Measurements from ENCODE around the gene TSSK2.

The TSSK2 gene

DNA sequence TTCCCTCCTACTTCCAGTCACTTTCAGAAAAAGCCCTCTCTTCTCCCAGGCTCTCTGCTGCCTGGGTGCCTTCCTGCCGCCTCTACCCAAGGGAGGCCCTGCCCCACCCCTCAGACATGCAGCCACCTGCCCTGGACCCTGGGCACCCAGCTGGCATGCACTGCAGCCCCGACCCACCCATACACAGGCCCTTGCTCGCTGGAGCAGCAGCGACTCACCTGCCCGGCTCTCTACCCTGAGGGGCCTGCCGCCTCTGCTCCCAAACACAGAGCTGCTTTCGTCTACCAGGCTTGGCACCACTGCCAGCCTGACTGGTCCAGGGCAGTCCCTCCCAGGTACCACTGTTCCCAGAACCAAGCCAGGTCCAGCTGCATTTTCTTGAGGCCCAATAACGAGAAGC, 1.2 kb upstream of the TSSK2 start:
- TF ChIP-seq EZH2 (IDR thresholded peaks at IDR 0.05) (no peak), POLR2AphosphoS5 (IDR thresholded peaks at IDR 0.05; ENCODE audit: borderline replicate concordance, low read depth, low read length) (no peak), FOXP2 (optimal IDR thresholded peaks at IDR 0.05; ENCODE audit: control extremely low read depth, extremely low read length, insufficient read depth) (no peak)
- Histone ChIP-seq H3K9ac (ENCODE audit: insufficient read length) (no peak overlapping the region), H3K4me3 (no peak overlapping the region), H3K36me3 (ENCODE audit: insufficient read depth, low read length) (peaks cover 8% of the 10 kb centered on the region; the same call in 1 of the 2 replicates), H3K9me3 (ENCODE audit: low read depth, low read length) (no peaks in the 10 kb centered on the region), H3K27ac (no peak overlapping the region)
- no peak for DNase-seq (ENCODE audit: low read depth, low spot score)

DNA sequence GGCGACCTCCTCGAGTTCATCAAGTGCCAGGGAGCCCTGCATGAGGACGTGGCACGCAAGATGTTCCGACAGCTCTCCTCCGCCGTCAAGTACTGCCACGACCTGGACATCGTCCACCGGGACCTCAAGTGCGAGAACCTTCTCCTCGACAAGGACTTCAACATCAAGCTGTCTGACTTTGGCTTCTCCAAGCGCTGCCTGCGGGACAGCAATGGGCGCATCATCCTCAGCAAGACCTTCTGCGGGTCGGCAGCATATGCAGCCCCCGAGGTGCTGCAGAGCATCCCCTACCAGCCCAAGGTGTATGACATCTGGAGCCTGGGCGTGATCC, 542 bp downstream of the TSSK2 start:
- Histone ChIP-seq H3K4me3 (no peak overlapping the region), H3K9me3 (ENCODE audit: low read depth, low read length) (no peaks in the 10 kb centered on the region), H3K36me3 (ENCODE audit: insufficient read depth, low read length) (peaks cover 11% of the 10 kb centered on the region; the same call in 1 of the 2 replicates), H3K27ac (no peak overlapping the region), H3K9ac (ENCODE audit: insufficient read length) (no peak overlapping the region)
- TF ChIP-seq EZH2 (IDR thresholded peaks at IDR 0.05) (no peak), POLR2AphosphoS5 (IDR thresholded peaks at IDR 0.05; ENCODE audit: borderline replicate concordance, low read depth, low read length) (no peak), FOXP2 (optimal IDR thresholded peaks at IDR 0.05; ENCODE audit: control extremely low read depth, extremely low read length, insufficient read depth) (no peak)
- no peak for DNase-seq (ENCODE audit: low read depth, low spot score)

- DNase-seq (ENCODE audit: low read depth, low spot score) = no peak
- Histone ChIP-seq H3K9ac (ENCODE audit: insufficient read length) (no peak overlapping the region), H3K36me3 (ENCODE audit: insufficient read depth, low read length) (peaks cover 16% of the 10 kb centered on the region; the same call in 1 of the 2 replicates), H3K9me3 (ENCODE audit: low read depth, low read length) (no peaks in the 10 kb centered on the region), H3K4me3 (no peak overlapping the region), H3K27ac (no peak overlapping the region)
- TF ChIP-seq FOXP2 (optimal IDR thresholded peaks at IDR 0.05; ENCODE audit: control extremely low read depth, extremely low read length, insufficient read depth) (no peak), EZH2 (IDR thresholded peaks at IDR 0.05) (no peak), POLR2AphosphoS5 (IDR thresholded peaks at IDR 0.05; ENCODE audit: borderline replicate concordance, low read depth, low read length) (no peak)
Observed at GRCh38 chr22:19132153-19132552, 1.0 kb downstream of the TSSK2 start.

GRCh38 chr22:19132693-19133400, 1.7 kb downstream of the TSSK2 start:
- TF ChIP-seq POLR2AphosphoS5 (IDR thresholded peaks at IDR 0.05; ENCODE audit: borderline replicate concordance, low read depth, low read length) (no peak), EZH2 (IDR thresholded peaks at IDR 0.05) (no peak), FOXP2 (optimal IDR thresholded peaks at IDR 0.05; ENCODE audit: control extremely low read depth, extremely low read length, insufficient read depth) (no peak)
- no peak for DNase-seq (ENCODE audit: low read depth, low spot score)
- Histone ChIP-seq H3K9ac (ENCODE audit: insufficient read length) (no peak overlapping the region), H3K9me3 (ENCODE audit: low read depth, low read length) (no peaks in the 10 kb centered on the region), H3K36me3 (ENCODE audit: insufficient read depth, low read length) (peaks cover 23% of the 10 kb centered on the region; the same call in 1 of the 2 replicates), H3K27ac (no peak overlapping the region), H3K4me3 (no peak overlapping the region)

GRCh38 chr22:19133561-19133960, 2.5 kb downstream of the TSSK2 start:
- H3K9me3 ChIP-seq (ENCODE audit: low read depth, low read length) = no peaks in the 10 kb centered on the region
- TF ChIP-seq POLR2AphosphoS5 (IDR thresholded peaks at IDR 0.05; ENCODE audit: borderline replicate concordance, low read depth, low read length) = no peak
- TF ChIP-seq EZH2 (IDR thresholded peaks at IDR 0.05) = no peak
- TF ChIP-seq FOXP2 (optimal IDR thresholded peaks at IDR 0.05; ENCODE audit: control extremely low read depth, extremely low read length, insufficient read depth) = no peak
- no peak for DNase-seq (ENCODE audit: low read depth, low spot score)
- H3K4me3 ChIP-seq = no peak overlapping the region
- no peak overlapping the region for H3K27ac ChIP-seq
- H3K9ac ChIP-seq (ENCODE audit: insufficient read length) = no peak overlapping the region
- H3K36me3 ChIP-seq (ENCODE audit: insufficient read depth, low read length) = peaks cover 25% of the 10 kb centered on the region; the same call in 1 of the 2 replicates

DNA sequence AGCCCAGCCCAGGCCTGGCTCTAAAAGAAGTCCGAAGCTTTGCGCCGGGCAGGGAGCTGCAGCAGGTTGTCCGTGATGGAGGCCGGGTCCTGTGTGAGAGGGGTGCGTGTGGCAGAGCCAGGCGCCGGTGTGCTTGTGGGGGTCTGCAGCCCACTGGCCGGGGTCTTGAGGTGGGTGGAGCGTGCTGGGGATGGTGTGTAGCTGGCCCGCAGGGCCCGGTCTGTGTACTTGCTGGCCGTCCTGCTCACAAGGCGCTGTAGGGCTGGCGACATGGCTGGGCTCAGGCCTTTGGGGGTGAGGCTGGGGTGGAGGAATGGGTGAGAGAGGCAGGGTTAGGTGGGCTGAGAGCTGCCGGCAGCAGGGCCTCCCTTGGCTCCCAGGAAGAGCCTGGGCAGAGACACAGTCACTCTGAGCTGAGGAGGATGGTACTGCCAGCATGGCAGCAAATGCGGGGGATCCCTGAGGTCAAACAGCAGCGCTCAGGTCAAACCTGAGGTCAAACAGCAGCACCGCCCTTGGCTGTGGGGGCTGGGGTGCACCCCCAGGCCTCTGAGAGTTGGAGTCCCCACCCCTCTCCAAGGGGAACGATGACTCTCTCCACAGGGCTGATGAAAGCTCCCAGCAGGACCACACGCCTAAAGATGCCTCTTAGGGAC, 3.2 kb downstream of the TSSK2 start:
- no peaks in the 10 kb centered on the region for H3K9me3 ChIP-seq (ENCODE audit: low read depth, low read length)
- H3K4me3 ChIP-seq = no peak overlapping the region
- TF ChIP-seq POLR2AphosphoS5 (IDR thresholded peaks at IDR 0.05; ENCODE audit: borderline replicate concordance, low read depth, low read length) (no peak), EZH2 (IDR thresholded peaks at IDR 0.05) (no peak), FOXP2 (optimal IDR thresholded peaks at IDR 0.05; ENCODE audit: control extremely low read depth, extremely low read length, insufficient read depth) (no peak)
- no peak overlapping the region for H3K9ac ChIP-seq (ENCODE audit: insufficient read length)
- no peak overlapping the region for H3K27ac ChIP-seq
- DNase-seq (ENCODE audit: low read depth, low spot score) = no peak
- peaks cover 32% of the 10 kb centered on the region; the same call in 1 of the 2 replicates for H3K36me3 ChIP-seq (ENCODE audit: insufficient read depth, low read length)

GRCh38 chr22:19134874-19135273, 3.8 kb downstream of the TSSK2 start:
- no peak overlapping the region for H3K9ac ChIP-seq (ENCODE audit: insufficient read length)
- H3K27ac ChIP-seq = no peak overlapping the region
- peaks cover 38% of the 10 kb centered on the region; the same call in 1 of the 2 replicates for H3K36me3 ChIP-seq (ENCODE audit: insufficient read depth, low read length)
- H3K4me3 ChIP-seq = no peak overlapping the region
- no peaks in the 10 kb centered on the region for H3K9me3 ChIP-seq (ENCODE audit: low read depth, low read length)
- TF ChIP-seq EZH2 (IDR thresholded peaks at IDR 0.05) (no peak), POLR2AphosphoS5 (IDR thresholded peaks at IDR 0.05; ENCODE audit: borderline replicate concordance, low read depth, low read length) (no peak), FOXP2 (optimal IDR thresholded peaks at IDR 0.05; ENCODE audit: control extremely low read depth, extremely low read length, insufficient read depth) (no peak)
- no peak for DNase-seq (ENCODE audit: low read depth, low spot score)

- TF ChIP-seq FOXP2 (optimal IDR thresholded peaks at IDR 0.05; ENCODE audit: control extremely low read depth, extremely low read length, insufficient read depth) (no peak), EZH2 (IDR thresholded peaks at IDR 0.05) (no peak), POLR2AphosphoS5 (IDR thresholded peaks at IDR 0.05; ENCODE audit: borderline replicate concordance, low read depth, low read length) (no peak)
- H3K36me3 ChIP-seq (ENCODE audit: insufficient read depth, low read length) = peaks cover 54% of the 10 kb centered on the region; the same call in 1 of the 2 replicates
- DNase-seq (ENCODE audit: low read depth, low spot score) = no peak
- no peak overlapping the region for H3K9ac ChIP-seq (ENCODE audit: insufficient read length)
- H3K4me3 ChIP-seq = no peak overlapping the region
- no peak overlapping the region for H3K27ac ChIP-seq
- no peaks in the 10 kb centered on the region for H3K9me3 ChIP-seq (ENCODE audit: low read depth, low read length)
Observed at GRCh38 chr22:19136915-19137314, 5.8 kb downstream of the TSSK2 start.
